Stimulated activated CD8-positive, alpha-beta memory T cell treated with anti-CD3 and anti-CD28 coated beads, Interleukin-4, amount 100 ng/mL, for 24 hours (primary cell): ENCODE data around the gene TNIP2.

ENCODE experiments used
- DNase-seq: peaks from one replicate; pipeline ENCODE4 v3.0.0-alpha.2; 2020; ENCODE audit warnings: low read depth

TNIP2 gene

DNA sequence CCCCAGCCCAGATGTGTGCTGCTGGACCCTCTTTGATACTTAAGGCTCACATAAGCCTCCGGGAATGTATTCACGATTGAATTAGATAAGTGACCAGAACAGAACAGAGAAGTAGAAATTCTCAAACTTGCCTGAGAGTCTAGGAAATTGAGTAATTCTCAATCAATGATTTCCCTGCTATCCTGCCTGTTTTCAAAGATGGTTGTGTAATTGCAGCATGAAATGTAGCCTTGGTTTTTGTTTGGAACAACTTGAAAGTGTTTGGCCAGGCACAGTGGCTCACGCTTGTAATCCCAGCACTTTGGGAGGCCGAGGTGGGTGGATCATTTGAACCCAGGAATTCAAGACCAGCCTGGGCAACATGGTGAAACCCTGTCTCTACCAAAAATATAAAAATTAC, 41.2 kb downstream of the TNIP2 start:
- DNase-seq: no peak

DNA sequence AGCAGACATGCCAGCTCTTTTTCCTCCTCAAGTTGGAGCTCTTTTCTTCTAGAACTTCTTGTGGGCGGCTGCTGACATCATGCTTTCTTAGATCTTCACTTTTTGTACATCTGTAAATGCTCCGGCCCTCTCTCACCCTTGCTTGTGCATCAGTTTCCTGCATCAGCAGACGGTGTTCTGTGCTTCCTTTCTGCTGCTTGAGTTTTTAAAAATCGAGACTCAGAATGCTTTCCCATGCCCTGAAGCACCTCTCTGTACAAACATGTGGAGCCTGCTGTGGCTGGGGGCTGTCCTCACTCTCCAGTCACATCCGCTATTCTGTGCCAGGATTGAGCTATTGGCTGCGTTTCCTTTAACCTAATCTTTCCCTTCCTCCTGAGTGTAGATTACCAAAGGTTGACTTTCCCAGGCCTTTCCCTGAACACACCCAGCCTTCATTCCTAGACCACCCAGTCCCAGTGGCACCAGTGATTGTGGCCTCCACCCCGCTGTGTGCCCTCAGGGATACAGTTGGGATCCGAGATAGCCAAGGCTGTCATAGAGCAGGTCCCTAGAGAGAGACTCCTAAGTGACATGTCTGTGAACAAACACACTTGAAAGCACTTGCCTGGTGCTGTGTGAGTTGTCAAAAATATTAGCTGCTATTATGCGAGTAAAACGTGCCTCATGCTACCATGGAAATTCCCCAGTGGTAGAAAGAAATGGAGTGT, 41.9 kb downstream of the TNIP2 start:
- DNase-seq: peak; percentile 11

DNA sequence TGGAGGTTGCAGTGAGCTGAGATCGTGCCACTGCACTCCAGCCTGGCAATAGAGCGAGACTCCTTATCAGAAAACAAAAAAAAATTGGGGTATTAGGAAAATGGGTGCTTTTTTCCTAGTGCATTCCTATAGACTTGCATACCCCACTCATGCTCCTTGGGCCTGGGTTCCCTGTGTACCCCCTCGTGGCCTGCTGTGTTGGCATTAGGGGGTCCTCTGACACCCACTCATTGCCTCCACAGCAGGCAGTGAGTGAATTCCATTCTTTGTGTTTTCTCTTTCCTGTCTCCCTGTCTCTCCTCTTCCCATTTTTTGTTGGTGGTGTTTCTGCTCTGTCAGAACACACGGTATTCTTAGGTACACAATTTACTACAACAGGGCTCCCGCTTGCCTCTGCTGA, 42.8 kb downstream of the TNIP2 start:
- no peak for DNase-seq

DNA sequence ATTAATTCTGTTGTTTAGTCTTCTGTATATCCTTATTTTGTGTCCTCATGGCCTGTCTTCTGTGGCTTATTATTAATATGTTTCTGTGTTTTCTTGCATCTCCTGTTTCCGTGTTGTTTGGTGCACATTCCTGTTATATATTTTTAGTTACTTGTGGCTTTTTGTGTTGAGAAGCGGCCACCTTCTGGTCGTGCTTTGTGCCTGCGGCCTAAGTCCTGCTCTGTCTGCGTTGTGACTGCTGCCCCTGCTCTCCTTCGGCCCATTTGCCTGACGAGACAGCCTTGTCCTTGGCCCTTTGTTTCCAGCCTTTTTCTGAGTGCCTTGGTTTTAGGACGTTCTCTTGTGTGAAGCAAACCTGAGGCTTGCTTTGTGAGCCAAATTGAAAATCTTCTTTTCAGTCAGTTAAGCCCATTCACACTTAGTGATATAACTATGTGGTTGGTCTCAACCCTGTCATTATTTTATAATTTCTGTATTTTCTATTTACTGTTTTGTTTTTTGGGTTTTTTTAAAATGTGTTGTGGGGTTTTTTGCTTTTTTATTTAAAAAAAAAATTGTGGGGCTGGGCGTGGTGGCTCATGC, 43.8 kb downstream of the TNIP2 start:
- no peak for DNase-seq

DNA sequence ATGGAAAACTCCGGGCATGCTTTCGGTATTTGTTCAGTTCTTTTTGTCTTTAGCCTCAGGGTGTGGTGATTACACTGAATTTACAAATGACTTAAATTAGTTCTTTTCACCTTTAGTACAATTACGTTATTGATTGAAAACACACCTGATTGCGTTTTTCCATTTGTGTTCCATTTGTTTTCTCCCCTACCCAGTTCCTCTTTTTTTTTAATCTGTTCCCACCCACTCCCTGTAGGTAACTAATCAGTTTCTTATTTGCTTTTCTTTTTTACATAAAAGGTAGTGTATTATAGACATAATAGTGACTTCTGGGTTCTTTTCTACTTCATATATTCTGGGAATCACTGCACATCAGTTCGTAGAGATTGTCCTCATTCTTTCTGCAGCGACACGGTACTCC, 53.4 kb downstream of the TNIP2 start:
- no peak for DNase-seq

DNA sequence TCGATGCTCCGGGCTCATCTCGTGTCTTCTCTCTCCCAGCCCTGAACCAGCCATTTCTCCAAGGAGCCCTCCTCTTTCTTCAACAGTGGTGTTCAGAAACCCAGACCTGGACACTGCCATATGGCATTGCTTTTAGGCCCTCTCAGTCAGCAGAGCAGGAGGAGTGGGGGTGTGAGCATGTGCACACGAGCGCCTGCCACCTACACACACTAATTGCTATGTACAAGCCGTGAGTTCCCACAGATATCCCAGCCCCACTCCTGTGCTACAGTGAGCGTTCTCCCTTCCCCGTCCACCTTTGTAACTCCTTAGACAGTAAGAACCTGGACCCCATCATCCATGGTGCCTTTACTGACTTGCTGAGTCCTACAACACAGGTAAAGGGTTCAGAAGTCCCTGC, 53.8 kb downstream of the TNIP2 start:
- DNase-seq: no peak

DNA sequence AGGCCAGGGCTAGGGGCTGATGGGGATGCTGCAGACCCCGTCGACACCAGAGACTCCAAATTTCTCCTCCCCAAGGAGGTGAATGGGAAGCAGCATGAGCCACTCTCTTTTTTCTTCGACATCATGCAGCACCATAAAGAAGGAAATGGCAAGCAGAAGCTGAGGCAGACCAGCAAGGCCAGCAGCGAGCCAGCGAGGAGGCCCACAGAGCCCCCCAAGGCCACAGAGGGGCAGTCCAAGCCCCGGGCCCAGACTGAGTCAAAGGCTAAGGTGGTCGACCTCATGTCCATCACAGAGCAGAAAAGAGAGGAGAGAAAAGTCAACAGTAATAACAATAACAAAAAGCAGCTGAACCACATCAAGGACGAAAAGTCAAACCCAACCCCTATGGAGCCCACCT, 56.1 kb downstream of the TNIP2 start:
- DNase-seq: no peak

DNA sequence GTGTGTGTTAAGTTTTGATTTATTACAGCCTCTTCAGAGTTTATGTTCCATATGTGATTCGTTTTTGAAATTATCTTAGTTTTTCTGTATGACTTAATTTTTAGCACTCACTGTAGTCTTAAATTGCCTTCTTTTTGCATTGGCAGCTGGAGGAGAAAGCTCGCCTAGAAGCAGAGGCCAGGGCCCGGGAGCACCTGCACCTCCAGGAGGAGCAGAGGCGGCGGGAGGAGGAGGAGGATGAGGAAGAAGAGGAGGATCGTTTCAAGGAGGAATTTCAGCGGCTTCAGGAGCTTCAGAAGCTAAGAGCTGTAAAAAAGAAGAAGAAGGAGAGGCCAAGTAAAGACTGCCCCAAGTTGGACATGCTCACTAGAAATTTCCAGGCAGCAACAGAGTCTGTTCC, 56.6 kb downstream of the TNIP2 start:
- no peak for DNase-seq

DNA sequence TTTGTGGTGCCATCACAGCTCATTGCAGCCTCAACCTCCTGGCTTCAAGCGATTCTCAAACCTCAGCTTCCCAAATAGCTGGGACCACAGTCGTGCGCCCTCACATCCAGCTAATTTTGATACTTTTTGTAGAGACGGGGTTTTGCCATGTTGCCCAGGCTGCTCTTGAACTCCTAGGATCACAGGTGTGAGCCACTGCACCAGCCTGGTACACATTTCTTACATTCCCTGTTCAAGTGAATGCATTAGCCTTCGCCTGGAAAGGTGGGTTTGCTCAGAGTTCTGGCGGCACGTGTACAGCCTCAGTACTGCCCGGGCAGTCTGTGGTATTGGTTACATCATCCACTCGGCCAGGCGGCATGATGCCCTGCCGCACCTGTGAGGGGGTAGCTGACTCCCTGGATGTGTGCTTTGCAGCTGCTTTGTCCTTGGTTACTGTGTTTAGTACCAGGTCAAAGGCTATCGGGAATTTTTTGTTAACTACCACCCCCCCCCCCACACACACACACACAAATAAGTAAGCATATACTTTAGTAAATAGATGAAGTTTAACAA, 57.1 kb downstream of the TNIP2 start:
- no peak for DNase-seq

DNA sequence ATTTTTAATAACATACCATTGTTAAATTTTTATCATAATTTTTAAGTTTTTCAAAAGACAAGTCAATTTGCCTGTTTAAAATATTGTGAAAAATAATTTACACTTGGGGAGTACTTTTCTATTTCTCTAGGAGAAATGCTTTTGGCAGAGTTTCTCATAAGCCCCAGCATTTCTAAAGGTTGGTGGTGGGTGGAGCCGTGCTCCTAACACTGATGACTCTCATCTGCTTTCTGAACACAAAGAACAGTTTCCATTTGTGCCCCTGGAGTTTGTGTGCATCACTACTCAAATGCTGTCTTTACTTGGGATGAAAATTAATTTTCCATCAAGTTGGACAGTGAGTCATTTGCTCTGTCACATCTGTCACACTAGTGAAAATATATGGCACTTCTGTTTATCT, 57.6 kb downstream of the TNIP2 start:
- DNase-seq: no peak

DNA sequence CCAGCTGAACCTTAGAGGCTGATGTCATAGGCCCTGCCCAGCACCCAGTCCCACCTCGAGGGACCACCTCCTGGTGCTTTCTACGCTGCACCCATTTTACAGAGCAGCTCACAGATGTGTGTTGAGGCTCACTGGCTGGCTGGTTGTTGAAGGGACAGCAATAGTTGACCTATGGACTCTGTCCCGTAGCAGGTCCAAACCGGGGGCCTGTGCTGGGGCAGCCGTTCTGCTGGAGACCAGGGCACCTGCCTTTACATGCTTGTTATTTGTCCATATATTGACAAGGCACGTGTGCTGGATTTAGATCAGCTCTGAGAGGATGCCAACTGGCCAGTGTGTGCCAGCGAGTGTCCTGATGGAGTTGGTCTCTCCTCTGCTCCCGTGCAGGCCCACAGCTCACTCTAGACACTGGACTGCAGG, 58.1 kb downstream of the TNIP2 start:
- no peak for DNase-seq

DNA sequence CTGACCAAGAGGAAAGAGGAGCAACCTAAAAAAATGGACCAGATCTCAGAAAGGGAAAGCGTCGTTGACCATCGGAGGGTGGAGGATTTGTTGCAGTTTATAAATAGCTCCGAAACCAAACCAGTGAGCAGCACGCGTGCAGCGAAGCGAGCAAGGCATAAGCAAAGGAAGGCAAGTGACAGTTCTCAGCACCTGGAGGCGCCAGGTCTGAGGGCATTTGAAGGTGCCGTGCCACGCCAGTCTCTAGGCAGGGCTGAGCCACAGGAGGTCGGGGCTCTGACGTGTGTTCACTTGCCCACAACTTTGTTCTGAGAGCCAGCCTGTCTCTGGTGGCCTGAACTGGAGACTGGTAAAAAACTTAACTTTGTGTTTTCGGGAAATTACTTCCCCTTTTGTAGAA, 59.7 kb downstream of the TNIP2 start:
- no peak for DNase-seq

DNA sequence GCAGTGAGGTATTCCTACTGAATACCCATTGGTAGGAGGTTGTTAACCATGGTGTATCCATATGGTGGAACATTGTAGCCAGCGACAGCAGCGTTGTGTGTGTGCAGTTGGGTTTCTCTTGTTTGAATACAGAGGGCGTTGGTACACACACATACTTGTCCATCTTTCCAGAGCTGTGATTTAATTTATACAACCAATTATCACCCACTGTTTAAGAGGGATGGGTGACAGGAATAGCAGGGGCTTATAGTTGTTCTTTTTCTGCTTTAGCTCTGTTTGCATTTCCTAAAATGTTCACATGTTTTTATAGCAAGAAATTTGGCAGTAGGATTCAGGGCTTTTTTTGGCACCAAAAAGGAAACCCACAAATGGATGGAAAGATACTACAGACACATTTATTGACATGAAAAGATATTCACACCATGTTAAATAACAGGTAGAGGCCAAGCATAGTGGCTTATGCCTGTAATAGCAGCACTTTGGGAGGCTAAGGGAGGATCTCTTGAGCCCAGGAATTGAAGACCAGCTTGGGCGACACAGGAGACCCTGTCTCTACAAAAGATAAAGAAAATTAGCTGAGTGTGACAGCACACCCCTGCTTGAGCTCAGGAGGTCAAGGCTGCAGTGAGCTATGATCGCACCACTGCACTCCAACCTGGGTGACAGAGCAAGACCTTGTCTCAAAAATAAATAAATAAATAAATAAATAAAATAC, 60.6 kb downstream of the TNIP2 start:
- DNase-seq: no peak

DNA sequence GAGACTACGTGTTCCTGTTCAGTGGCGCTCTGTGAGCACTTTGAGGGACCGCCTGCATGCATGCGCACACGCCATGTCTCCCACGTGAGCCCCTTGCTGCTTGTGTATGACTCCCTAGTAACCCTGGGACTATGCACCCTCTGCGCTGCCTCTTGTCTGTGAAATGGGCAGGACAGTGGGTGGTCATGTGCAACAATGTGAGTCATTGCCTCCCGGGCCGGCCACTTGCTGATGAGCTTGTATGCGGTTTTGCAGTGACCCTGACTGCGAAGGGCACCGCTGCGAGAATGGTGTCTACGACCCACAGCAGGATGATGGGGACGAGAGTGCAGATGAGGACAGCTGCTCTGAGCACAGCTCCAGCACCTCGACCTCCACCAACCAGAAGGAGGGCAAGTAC, 61.4 kb downstream of the TNIP2 start:
- no peak for DNase-seq

DNA sequence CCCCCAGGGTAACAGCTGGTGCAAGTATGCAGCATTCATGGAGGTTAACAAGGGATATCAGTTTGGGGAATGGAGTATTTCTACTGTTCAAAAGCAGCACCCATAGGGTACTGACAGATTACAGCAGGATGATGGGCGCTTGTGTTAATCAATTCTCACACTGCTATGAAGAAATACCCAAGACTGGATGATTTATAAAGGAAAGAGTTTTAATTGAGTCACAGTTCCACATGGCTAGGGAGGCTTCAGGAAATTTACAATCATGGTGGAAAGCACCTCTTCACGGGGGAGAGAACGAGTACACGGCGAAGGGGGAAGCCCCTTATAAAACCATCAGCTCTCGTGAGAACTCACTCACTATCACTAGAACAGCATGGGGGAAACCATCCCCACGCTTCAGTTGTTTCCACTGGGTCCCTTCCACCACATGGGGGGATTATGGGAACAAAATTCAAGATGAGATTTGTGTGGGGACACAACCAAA, 64.1 kb downstream of the TNIP2 start:
- peak; percentile 4 for DNase-seq
